Measurements from ENCODE around the gene METTL4.

Gene METTL4

DNA sequence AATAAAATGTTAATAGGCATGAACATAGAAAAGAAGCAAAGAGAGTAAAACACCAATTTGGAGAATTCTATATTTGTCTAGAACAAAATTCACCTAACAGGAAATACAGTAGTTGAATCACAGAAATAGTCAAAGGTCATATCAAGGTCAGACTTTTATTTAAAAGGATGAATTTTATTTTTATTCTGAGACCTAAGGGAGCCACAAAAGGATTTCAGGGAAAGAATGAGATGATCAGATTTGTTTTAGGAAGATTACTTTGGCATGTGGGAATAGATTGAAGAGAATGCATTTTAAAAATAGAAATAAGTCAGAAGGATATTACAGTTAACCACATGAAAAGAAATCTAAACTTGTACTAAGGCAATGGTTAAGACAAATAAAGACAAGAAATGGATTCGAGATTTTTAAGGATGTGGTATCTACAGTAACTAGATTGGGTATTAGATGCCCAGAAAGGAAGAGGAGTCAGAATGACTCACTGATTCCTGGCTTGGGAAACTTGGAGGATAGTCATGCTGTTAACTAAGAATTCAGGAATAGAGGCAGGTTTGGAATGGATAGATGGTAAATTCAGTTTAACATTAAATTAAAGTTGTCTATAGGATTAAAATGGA lies 56.0 kb downstream of the METTL4 start:
- DNase-seq = no peak

DNA sequence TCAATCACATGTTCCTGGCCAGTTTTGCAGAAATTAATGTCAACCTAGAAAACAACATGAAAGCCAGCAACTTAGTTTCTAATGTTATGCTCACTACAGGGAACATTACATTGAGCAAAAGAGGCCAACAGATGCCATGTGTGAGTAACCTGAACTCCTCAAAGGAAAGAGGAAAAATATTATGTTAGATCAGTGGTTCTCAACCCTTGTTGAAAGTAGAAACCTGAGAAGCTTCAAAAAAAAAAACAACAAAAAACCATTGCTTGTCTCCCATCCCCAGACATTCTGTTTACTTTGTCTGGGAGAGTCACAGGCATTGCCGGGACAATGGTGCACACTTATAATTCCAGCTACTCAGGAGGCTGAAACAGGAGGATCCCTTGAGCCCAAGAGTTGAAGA lies 57.7 kb downstream of the METTL4 start:
- no peak for DNase-seq

DNA sequence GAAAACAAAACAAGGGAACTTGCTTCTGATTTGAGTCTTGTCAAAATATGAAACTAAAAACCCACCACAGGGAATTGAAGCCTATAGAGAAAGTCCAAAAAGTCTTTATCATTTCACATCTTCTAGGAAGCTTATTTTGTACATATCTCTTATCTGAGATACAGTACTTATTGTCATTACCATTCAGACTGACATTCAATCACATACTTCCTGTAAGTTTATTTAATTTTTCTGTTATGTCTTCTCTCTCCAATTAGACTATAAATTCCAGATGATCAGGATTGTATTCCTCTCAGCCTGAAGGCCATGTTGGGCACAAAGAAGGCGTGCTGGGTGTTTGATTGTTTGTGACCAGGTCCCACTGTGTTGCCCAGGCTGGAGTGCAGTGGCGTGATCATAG lies 59.2 kb downstream of the METTL4 start:
- DNase-seq = no peak

DNA sequence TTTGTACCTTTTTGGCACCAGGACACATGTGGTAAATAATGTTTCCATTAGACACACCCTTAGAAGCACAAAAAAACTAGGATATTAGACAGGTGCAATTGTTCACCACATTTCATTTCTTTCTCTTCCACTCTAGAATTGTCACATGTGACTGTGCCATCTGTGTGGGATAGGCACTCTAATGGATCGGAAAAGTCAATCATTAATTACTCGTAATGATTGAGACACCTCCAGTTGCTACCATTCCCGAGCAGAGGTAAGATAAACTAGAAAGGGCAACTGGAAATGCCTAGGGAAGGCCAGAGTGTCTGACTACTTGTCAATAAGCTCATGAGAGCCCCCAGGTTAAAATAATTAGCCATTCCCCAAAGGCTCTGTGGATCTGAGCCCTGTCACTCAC lies 59.9 kb downstream of the METTL4 start:
- no peak for DNase-seq

DNA sequence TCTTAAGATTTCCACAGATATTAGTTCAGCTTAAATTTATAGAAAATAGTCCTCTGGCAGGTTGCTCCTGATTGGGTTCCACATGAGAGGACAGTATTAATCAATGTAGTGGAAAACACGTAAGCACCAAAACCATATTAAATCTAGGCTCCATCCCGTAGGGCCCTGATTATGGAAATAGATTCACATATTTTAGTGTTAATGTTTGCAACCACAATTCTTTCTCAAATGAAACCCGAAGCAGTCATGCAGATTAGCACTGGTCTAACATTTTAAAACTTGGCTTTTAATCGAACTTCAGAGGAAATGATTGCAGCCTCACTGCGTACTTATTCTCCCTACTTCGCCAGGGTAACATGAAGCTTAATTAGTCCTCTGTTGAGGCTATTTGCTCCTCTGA lies 60.9 kb downstream of the METTL4 start:
- DNase-seq = no peak

DNA sequence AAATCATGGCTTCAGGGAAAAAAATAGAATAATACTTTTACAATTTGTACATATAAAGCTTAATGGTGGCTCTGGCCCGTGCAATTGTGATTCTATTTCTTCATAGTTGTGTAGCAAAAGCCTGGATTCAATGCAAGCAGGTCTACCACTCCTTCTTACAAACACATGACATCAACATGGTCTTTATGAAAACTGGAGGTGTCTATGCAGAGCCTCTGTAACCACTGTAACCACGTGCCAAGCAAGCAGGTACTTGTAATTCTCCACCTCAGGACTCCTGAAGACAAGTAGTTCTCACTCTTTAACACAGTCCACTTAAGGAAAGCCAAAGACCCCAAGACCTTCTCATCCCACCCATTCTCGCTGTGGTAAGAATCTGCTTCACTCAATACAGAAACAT lies 62.6 kb downstream of the METTL4 start:
- no peak for DNase-seq

DNA sequence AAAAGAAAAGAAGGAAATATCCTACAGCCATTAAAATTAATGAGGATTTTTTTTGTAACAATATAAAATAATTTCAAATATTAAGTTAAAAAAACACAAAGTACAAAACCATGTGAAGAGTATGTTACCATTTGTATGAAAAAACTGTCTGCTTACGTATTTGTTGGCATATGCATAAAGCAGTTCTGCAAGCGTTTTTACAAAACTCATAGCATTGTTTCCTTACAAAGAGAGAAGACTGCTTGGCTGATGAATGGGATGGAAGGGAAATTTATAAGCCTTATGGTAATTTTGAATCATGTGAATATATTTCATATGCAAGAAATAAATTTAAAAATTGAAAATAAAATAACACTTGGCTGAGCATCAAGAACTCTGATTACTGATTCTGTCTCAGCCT lies 63.1 kb downstream of the METTL4 start:
- DNase-seq = no peak

DNA sequence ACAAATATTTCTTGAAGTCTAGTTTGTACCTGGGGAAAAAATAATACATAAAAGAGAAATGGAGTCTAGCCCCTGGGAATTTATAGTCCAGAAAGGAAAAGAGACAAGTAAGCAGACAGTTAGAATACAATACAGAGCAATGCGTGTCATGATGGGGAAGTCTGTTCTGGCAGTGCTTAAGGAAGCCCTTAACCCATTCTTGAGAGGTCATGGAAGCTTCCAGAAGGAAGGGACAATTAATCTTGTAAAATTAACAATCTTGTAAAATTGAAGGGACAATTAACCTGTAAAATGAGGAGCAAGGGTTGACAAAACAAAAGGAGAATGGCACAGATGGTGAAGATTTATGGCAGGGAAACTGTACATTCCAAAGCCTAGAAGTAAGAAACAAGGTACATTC lies 66.7 kb downstream of the METTL4 start:
- no peak for DNase-seq

DNA sequence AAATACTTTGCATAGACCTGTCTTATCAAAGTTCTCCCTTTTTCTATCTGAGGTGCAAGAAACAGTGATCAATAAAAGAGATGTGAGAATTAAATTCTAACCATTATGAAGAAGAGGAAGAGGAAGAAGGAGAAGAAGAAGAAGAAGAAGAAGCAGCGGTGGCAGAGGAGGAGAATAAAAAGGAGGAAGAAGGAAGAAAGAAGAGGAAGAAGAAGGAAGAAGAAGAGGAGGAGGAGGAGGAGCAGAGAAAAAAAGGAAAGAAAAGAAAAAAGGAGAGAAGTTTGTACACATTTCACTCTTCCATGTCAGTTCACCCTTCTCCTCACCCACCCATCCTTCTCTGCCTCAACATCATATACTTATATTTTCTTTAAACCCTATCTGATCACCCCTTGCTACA lies 68.4 kb downstream of the METTL4 start:
- DNase-seq = no peak

DNA sequence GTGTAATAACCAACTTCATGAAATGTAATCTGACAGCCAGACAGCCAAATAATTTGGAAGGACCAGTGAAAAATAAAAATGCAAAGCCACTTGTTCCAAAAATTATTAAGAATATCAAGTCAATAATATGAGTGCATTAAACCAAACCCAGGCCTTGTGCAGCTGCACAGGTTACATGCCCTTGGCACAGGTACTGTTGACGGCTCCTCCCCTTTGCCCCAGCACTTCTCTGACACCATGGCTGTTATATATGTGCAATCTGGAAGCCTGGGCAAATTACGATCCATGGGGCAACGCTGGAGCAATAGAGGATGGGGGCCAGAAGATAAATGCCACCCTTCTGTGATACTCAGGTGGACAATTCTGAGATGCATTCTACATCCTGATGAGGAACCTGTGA lies 68.9 kb downstream of the METTL4 start:
- no peak for DNase-seq

DNA sequence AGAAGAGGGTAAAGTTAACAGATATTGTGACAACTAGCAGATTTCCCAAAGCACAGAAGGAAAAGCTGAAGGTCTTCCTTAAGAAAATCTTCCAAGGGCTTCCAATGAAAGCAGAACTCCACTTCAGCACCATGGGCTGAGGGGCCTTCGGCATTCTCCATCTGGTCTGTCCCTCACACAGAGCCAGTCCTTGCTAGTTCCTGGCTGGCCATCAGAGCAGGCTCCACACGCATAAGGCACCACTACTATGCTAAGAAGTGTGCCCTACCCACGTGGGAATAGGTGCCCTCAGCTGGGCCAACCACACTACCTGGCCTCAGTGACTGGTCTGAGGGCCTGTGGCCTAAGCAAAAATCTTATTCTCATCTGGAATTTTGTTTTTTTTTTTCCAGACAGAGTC lies 73.5 kb downstream of the METTL4 start:
- no peak for DNase-seq

DNA sequence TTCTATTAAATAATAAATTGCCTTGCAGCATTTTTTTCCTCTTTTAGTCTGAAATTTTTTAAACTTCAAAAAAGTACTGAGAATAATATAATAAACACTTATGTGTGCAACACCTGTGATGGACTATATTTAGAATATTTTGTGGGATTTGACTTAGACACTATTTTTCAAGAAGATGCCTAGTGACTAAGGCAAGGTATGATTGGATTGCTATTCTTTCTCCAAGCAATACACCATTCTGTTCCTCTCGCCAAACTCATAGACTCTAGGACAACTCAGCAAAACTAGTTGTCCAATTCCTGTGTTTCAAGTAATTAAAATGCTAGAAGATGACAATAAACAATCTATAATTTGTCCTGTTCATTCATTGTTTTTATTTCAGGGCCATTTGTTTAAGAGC lies 75.9 kb downstream of the METTL4 start:
- DNase-seq = no peak

DNA sequence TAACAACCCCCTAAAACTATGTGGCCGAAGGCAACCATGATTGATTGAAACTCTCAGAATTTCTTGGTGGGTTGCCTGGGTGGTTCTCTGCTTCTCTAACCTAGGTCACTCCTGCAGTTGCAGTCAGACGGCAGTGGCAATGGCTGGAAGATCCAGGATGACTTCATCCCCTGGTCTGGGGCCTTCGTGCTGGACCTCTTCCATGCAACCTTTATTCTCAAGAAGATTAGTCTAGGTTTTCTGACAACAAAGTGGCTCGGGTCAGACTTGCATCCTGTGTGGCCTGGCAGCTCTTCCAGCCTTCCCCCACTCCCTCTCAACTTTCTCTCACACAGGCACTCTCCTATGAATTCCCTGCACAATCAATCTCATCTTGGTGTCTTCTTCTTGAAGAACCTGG lies 76.4 kb downstream of the METTL4 start:
- no peak for DNase-seq

Measured in NCI-H524 treated with DMSO at 0.1 percent for 48 hours (cell line).